Panc1 (cell line): Measurements from ENCODE around the gene NTM. TPM values are rescaled to one million over a fixed set of nuclear protein-coding genes. Genes with fewer than 3 reads are reported as not detected.

Experiments
- ATAC-seq: fragments of 200-7000 bp; cut with Tn5 transposase; 2 replicates; pipeline ENCODE4 v1.9.1; 2020; ENCODE audit warnings: mild to moderate bottlenecking, moderate library complexity
- BruUV-seq: library from RNA; stranded (reverse); fragments of 400-500 nt; replicated peaks from 2 replicates; lab custom pipeline; 2021; lab: Mats Ljungman, UMichigan
- CTCF ChIA-PET: fragments of 300-600 bp; sonication (Branson Sonifier 250); formaldehyde crosslinking; loops from one replicate; lab custom pipeline; 2022; ENCODE audit warnings: antibody characterized with exemption; lab: Charles Lee
- POLR2A ChIA-PET: fragments of 300-600 bp; sonication (Branson Sonifier 250); formaldehyde crosslinking; loops from one replicate; lab custom pipeline; 2022; ENCODE audit warnings: antibody characterized with exemption; lab: Charles Lee
- DNase-seq: peaks from one replicate; pipeline ENCODE4 v3.0.0-alpha.2; 2010; ENCODE audit warnings: low read depth, low spot score
- H3K27ac ChIP-seq: 2 replicates; pipeline ENCODE4 v1.5.1; 2011; ENCODE audit warnings: mild to moderate bottlenecking, low read length, inconsistent platforms
- H3K27me3 ChIP-seq: fragments of 200-500 bp; sonication (Bioruptor generic); 2 replicates; pipeline ENCODE4 v1.6.0; 2014; ENCODE audit warnings: low read length, inconsistent platforms; ENCODE audit not compliant: control insufficient read depth, insufficient read depth
- H3K36me3 ChIP-seq: fragments of 200-500 bp; sonication (Bioruptor generic); 2 replicates; pipeline ENCODE4 v1.5.1; 2014; ENCODE audit warnings: inconsistent platforms, mild to moderate bottlenecking, low read length, moderate library complexity; ENCODE audit not compliant: control insufficient read depth, insufficient read depth
- H3K4me1 ChIP-seq: 2 replicates; pipeline ENCODE4 v1.5.1; 2011; ENCODE audit warnings: inconsistent platforms, mild to moderate bottlenecking, low read length, moderate library complexity; ENCODE audit not compliant: control insufficient read depth, insufficient read depth
- H3K4me3 ChIP-seq, 2 experiments: 2 replicates each; pipeline ENCODE4 v1.5.1; 2011 to 2012; ENCODE audit warnings: low read depth in 2 of 2, low read length in 2 of 2, mild to moderate bottlenecking in 2 of 2, inconsistent platforms in 1 of 2, moderate library complexity in 1 of 2
- H3K9me3 ChIP-seq: fragments of 200-500 bp; sonication (Bioruptor generic); 2 replicates; pipeline ENCODE4 v1.5.1; 2014; ENCODE audit warnings: low read depth, mild to moderate bottlenecking, inconsistent platforms, low read length, moderate library complexity; ENCODE audit not compliant: control insufficient read depth, insufficient read depth
- POLR2AphosphoS5 ChIP-seq: IDR thresholded peaks from 2 replicates; pipeline ENCODE4 v1.6.1; 2012; ENCODE audit warnings: mild to moderate bottlenecking, low read depth, low read length, moderate library complexity
- SIN3A ChIP-seq: IDR thresholded peaks from 2 replicates; pipeline ENCODE4 v1.6.1; 2012; ENCODE audit warnings: low read depth, mild to moderate bottlenecking, low read length, moderate library complexity, borderline replicate concordance; ENCODE audit not compliant: insufficient read depth
- TCF7L2 ChIP-seq: IDR thresholded peaks from 2 replicates; pipeline ENCODE4 v1.6.1; 2011; ENCODE audit warnings: mild to moderate bottlenecking, low read depth, low read length, inconsistent platforms
- in situ Hi-C: cut with HindIII; loops from 2 replicates; pipeline ENCODE4 v1.10.0; 2016; ENCODE audit warnings: low sequenced_read_pairs, low pct_unique_long_range_greater_than_20kb
- intact Hi-C: fragments of 100-400 bp; cut with micrococcal nuclease; formaldehyde crosslinking; loops from one replicate; pipeline ENCODE4 v1.10.0; 2022; ENCODE audit not compliant: unreplicated experiment
- total RNA-seq: library from RNA; stranded (reverse); gene quantifications from one replicate; pipeline ENCODE4 v1.2.1, GENCODE V29; 2021; ENCODE audit not compliant: unreplicated experiment
- TF ChIP-seq, protein P1 (sequence below): fragments of 450-650 bp; IDR thresholded peaks from 2 replicates; pipeline ENCODE4 v1.5.1; 2017; ENCODE audit warnings: mild to moderate bottlenecking
- TF ChIP-seq, protein P2 (sequence below), 2 experiments: IDR thresholded peaks; 2 replicates each; pipeline ENCODE4 v1.6.1; 2011 to 2012; ENCODE audit warnings: low read depth in 2 of 2, control low read depth in 1 of 2, low read length in 1 of 2, mild to moderate bottlenecking in 1 of 2, moderate library complexity in 1 of 2; ENCODE audit not compliant: insufficient read depth in 1 of 2

NTM gene
- total RNA-seq, 1 experiment from 2014 or later = 0.10 TPM

DNA sequence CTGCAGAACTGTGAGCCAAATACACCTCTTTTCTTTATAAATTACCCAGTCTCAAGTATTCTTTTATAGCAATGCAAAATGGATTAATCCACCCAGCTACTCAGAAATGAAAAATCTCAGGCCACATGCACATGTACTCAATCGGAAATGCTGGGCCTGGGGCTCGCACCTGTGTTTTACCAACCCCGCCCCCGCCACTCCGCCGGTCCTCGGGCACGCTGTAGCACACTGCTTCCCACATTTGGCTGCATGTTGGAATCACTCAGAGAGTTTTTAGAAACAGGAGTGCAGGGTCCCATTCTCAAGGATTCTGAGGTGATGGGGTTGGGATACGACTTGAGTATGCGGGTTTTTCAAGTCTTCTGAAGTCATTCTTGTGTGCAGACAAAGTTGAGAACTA lies 284.4 kb downstream of the NTM start:
- Histone ChIP-seq H3K4me1 (no peaks in the 10 kb centered on the region), H3K27ac (no peak overlapping the region), H3K36me3 (no peaks in the 10 kb centered on the region), H3K4me3 (no peak overlapping the region), H3K9me3 (no peaks in the 10 kb centered on the region), H3K27me3 (peaks cover 17% of the 10 kb centered on the region)
- ATAC-seq (no peak), DNase-seq (no peak)
- no TSS peak for BruUV-seq
- TF ChIP-seq POLR2AphosphoS5 = no peak
- TF ChIP-seq TCF7L2 = no peak
- TF ChIP-seq, protein P1, sequence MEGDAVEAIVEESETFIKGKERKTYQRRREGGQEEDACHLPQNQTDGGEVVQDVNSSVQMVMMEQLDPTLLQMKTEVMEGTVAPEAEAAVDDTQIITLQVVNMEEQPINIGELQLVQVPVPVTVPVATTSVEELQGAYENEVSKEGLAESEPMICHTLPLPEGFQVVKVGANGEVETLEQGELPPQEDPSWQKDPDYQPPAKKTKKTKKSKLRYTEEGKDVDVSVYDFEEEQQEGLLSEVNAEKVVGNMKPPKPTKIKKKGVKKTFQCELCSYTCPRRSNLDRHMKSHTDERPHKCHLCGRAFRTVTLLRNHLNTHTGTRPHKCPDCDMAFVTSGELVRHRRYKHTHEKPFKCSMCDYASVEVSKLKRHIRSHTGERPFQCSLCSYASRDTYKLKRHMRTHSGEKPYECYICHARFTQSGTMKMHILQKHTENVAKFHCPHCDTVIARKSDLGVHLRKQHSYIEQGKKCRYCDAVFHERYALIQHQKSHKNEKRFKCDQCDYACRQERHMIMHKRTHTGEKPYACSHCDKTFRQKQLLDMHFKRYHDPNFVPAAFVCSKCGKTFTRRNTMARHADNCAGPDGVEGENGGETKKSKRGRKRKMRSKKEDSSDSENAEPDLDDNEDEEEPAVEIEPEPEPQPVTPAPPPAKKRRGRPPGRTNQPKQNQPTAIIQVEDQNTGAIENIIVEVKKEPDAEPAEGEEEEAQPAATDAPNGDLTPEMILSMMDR = no peak
- no peak for TF ChIP-seq SIN3A
- TF ChIP-seq, protein P2, sequence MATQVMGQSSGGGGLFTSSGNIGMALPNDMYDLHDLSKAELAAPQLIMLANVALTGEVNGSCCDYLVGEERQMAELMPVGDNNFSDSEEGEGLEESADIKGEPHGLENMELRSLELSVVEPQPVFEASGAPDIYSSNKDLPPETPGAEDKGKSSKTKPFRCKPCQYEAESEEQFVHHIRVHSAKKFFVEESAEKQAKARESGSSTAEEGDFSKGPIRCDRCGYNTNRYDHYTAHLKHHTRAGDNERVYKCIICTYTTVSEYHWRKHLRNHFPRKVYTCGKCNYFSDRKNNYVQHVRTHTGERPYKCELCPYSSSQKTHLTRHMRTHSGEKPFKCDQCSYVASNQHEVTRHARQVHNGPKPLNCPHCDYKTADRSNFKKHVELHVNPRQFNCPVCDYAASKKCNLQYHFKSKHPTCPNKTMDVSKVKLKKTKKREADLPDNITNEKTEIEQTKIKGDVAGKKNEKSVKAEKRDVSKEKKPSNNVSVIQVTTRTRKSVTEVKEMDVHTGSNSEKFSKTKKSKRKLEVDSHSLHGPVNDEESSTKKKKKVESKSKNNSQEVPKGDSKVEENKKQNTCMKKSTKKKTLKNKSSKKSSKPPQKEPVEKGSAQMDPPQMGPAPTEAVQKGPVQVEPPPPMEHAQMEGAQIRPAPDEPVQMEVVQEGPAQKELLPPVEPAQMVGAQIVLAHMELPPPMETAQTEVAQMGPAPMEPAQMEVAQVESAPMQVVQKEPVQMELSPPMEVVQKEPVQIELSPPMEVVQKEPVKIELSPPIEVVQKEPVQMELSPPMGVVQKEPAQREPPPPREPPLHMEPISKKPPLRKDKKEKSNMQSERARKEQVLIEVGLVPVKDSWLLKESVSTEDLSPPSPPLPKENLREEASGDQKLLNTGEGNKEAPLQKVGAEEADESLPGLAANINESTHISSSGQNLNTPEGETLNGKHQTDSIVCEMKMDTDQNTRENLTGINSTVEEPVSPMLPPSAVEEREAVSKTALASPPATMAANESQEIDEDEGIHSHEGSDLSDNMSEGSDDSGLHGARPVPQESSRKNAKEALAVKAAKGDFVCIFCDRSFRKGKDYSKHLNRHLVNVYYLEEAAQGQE (IDR thresholded peaks at IDR 0.05; ENCODE audit: insufficient read depth in 1 of 2, low read depth in 2 of 2, low read length in 1 of 2) = no peak
- in situ Hi-C loops (no loop called here), intact Hi-C loops (no loop called here)
- ChIA-PET POLR2A (no interaction called here), CTCF (no interaction called here)

DNA sequence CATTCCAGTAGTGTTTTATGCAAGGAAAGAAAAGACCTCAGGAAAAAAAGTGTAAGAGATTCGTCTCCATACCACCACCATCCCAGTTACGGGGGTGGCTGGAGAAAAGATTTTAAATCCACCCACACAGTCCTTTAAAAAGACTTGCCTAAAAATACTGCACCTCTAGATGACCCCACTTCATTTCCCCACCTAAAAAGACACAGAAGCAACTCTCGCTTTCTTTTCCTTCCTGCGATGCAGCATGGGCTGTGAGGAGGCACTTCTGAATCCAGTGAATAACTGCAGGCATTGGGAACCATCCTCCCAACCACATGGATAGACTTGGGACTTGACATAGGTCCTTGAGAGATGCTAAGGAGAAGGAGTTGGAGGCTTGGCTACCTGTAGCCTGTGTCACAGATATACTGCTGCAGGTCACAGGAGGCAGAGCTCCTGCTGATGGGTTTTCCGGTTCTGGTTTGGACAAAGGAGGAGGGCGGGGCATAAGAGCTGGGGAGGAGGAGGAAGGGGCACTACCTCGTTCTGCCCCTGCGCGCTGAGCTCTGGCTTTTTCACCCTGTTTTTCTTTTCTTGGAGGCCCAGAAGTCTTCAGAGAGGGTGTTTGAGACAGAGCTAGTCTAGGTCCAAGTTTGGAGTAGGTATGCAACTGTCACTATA lies 285.9 kb downstream of the NTM start:
- ChIA-PET POLR2A (interaction anchor here (0.6 kb wide), 1 partner anchor 45 kb away, joined by 3 read pairs; no protein-coding TSS in a partner anchor), CTCF (no interaction called here)
- no peak overlapping the region for H3K4me3 ChIP-seq
- intact Hi-C loops (no loop called here), in situ Hi-C loops (no loop called here)
- no TSS peak for BruUV-seq
- DNase-seq = no peak
- no peak overlapping the region for H3K27ac ChIP-seq
- H3K4me1 ChIP-seq = no peaks in the 10 kb centered on the region
- H3K27me3 ChIP-seq = peaks cover 16% of the 10 kb centered on the region
- ATAC-seq = no peak
- no peak for TF ChIP-seq POLR2AphosphoS5
- TF ChIP-seq TCF7L2 = no peak
- TF ChIP-seq, protein P1 = no peak
- TF ChIP-seq SIN3A = no peak
- TF ChIP-seq, protein P2 (IDR thresholded peaks at IDR 0.05; ENCODE audit: insufficient read depth in 1 of 2, low read depth in 2 of 2, low read length in 1 of 2) = no peak
- H3K36me3 ChIP-seq = no peaks in the 10 kb centered on the region
- no peaks in the 10 kb centered on the region for H3K9me3 ChIP-seq
